Aorta (tissue), 5 donors: ENCODE results near the gene CHIC1. TPM values are rescaled to one million over a fixed set of nuclear protein-coding genes. Genes with fewer than 3 reads are reported as not detected.
"Not testable (repeated sequence)": the region's sequence is repeated elsewhere in the genome, so short reads cannot be mapped to it uniquely, and the experiment has no call there.

Experiments
- ATAC-seq: fragments of 200-7000 bp; cut with Tn5 transposase; one replicate; pipeline ENCODE4 v1.9.1; 2022; ENCODE audit warnings: moderate library complexity; ENCODE audit not compliant: low FRiP score
- DNase-seq, 2 donors: peaks; one replicate each; pipeline ENCODE4 v3.0.0-alpha.2; 2020
- H3K27ac ChIP-seq, 2 donors: one replicate each; pipeline ENCODE4 v1.5.1; 2013; ENCODE audit warnings: low read length in 2 of 2, mild to moderate bottlenecking in 2 of 2, moderate library complexity in 2 of 2, control low read depth in 1 of 2, inconsistent platforms in 1 of 2, low read depth in 1 of 2
- H3K27me3 ChIP-seq, 2 donors: one replicate each; pipeline ENCODE4 v1.6.1; 2013; ENCODE audit warnings: control low read depth in 1 of 2, low read length in 1 of 2, mild to moderate bottlenecking in 1 of 2, moderate library complexity in 1 of 2; ENCODE audit not compliant: insufficient read depth in 2 of 2, control insufficient read depth in 1 of 2
- H3K36me3 ChIP-seq, 2 donors: one replicate each; pipeline ENCODE4 v1.6.1; 2013; ENCODE audit warnings: control low read depth in 1 of 2, low read length in 1 of 2, mild to moderate bottlenecking in 1 of 2; ENCODE audit not compliant: insufficient read depth in 2 of 2, control insufficient read depth in 1 of 2
- H3K4me1 ChIP-seq, 2 donors: one replicate each; pipeline ENCODE4 v1.6.1; 2013; ENCODE audit warnings: low read length in 2 of 2, control low read depth in 1 of 2, mild to moderate bottlenecking in 1 of 2, moderate library complexity in 1 of 2; ENCODE audit not compliant: insufficient read depth in 2 of 2, control insufficient read depth in 1 of 2
- H3K4me3 ChIP-seq, 2 donors: one replicate each; pipeline ENCODE4 v1.5.1; 2013; ENCODE audit warnings: low read length in 2 of 2, control low read depth in 1 of 2, mild to moderate bottlenecking in 1 of 2
- H3K9me3 ChIP-seq: one replicate; pipeline ENCODE4 v1.6.1; 2013; ENCODE audit warnings: mild to moderate bottlenecking, low read length; ENCODE audit not compliant: control insufficient read depth
- WGBS, 2 donors: extraction: QIAGEN DNeasy Blood & Tissue Kit; methylation state at CpG; one replicate each; pipeline ENCODE4 v1.1.7; 2013; 5-methylcytosine and 5-hydroxymethylcytosine counted together
- intact Hi-C, 2 donors: fragments of 100-400 bp; cut with DNase I; formaldehyde crosslinking; loops; one replicate each; pipeline versions ENCODE4 v1.14.2 to v1.15.0; 2022
- long read RNA-seq, 2 donors: library from polyadenylated mRNA; unstranded; transcript quantifications; one replicate each; pipeline ENCODE4 v2.0.0, GENCODE V29; 2020 to 2021
- polyA plus RNA-seq, 2 donors: library from polyadenylated mRNA; stranded (reverse); fragments of 200-250 nt; gene quantifications; one replicate each; pipeline ENCODE4 v1.2.3, GENCODE V29; 2013
- total RNA-seq, 2 donors: library from RNA; stranded (reverse); fragmentation: NEBNext Ultra II Directional; extraction: Animal tissue kit (Norgen Biotek cat#: 25700); gene quantifications; one replicate each; pipeline ENCODE4 v1.2.1, GENCODE V29; 2021
- donor health status: healthy with polysubstance abuse.
- donor health status: Bipolar disorder and iron deficiency.
- donor health status: DM: no; HTN: no; CAD: no.
- donor health status: DM: no; HTN: no; CAD: no.
- donor health status: DM: yes; HTN: yes; CAD: no.

Gene CHIC1
- 10 to 100 TPM; 13.6 to 13.9 TPM for total RNA-seq
- 1 to 10 TPM; 2.8 to 4.5 TPM for polyA plus RNA-seq
- long read RNA-seq, donor 1, partial matches to known transcripts, result 0 of 3 reads
- long read RNA-seq, donor 1, other reads (novel, unspliced or antisense), result 3 of 3 reads
- long read RNA-seq, donor 2, partial matches to known transcripts, result 1 of 6 reads
- long read RNA-seq, donor 2, other reads (novel, unspliced or antisense), result 5 of 6 reads

GRCh38 chrX:73562984-73563737, at the start of gene CHIC1:
TSS of gene CHIC1 (plus strand) at chrX:73563197. CDS start at chrX:73563285, 88 bp downstream.
- intact Hi-C loops, result no loop called here
- Histone ChIP-seq H3K9me3 (no peaks in the 10 kb centered on the region), H3K4me1 (no peaks in the 10 kb centered on the region), H3K36me3 (peaks cover 0 to 1% of the 10 kb centered on the region in 2 donors), H3K27me3 (no peaks in the 10 kb centered on the region), H3K4me3 (peak within 1 kb of the TSS; percentile 42 to 63), H3K27ac (peak within 1 kb of the TSS; percentile 67 to 90)
- DNase-seq (peak; percentile 71 to 85), ATAC-seq (peak; percentile 83)
- 0 to 19% methylated on average over 51 of the region's 51 CpGs for WGBS, 2 donors

DNA sequence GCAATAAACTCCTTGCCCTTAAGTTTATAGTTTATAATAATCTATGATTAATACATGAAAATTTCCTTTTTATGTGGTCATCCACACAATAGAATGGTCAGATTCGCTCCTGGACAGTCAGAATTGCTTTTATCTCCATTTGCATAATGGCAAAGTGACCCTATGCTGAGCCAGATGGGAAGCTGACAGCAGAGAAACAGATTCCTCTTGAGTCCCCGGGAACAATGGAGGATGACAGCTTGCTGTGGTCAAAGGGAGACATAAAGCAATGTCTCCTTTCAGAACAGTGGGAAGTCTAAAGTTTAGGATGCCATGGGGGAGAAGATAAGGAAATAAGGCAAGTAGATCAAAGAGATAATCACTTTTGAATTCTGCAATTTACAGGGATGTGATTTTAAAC, 40.2 kb upstream of the CHIC1 start:
- DNase-seq, intact Hi-C loops: not testable (repeated sequence)

GRCh38 chrX:73524906-73525305, 38.1 kb upstream of the CHIC1 start:
- Histone ChIP-seq H3K36me3 (no peaks in the 10 kb centered on the region), H3K4me3 (no peak overlapping the region), H3K27me3 (no peaks in the 10 kb centered on the region), H3K9me3 (no peaks in the 10 kb centered on the region), H3K27ac (no peak overlapping the region), H3K4me1 (no peaks in the 10 kb centered on the region)
- DNase-seq (no peak), ATAC-seq (no peak)
- WGBS, 2 donors, result 82 to 85% methylated on average over 8 of the region's 8 CpGs
- intact Hi-C loops, result no loop called here

More for the DNA sequence above, 40.2 kb upstream of the CHIC1 start:
- H3K36me3 ChIP-seq, H3K27me3 ChIP-seq, ATAC-seq, H3K4me1 ChIP-seq, H3K9me3 ChIP-seq, H3K27ac ChIP-seq, H3K4me3 ChIP-seq: not testable (repeated sequence)
- WGBS, 2 donors, result 57 to 59% methylated on average over 2 of the region's 2 CpGs

- H3K4me1 ChIP-seq, result no peaks in the 10 kb centered on the region
- no peak for DNase-seq
- no peak for ATAC-seq
- H3K9me3 ChIP-seq, result no peaks in the 10 kb centered on the region
- intact Hi-C loops, result no loop called here
- no peaks in the 10 kb centered on the region for H3K27me3 ChIP-seq
- no peaks in the 10 kb centered on the region for H3K36me3 ChIP-seq
- no peak overlapping the region for H3K4me3 ChIP-seq
- 18 to 28% methylated on average over 13 of the region's 13 CpGs for WGBS, 2 donors
- H3K27ac ChIP-seq, result no peak overlapping the region
These were observed 36.9 kb upstream of the CHIC1 start for GRCh38 chrX:73525928-73526690.

DNA sequence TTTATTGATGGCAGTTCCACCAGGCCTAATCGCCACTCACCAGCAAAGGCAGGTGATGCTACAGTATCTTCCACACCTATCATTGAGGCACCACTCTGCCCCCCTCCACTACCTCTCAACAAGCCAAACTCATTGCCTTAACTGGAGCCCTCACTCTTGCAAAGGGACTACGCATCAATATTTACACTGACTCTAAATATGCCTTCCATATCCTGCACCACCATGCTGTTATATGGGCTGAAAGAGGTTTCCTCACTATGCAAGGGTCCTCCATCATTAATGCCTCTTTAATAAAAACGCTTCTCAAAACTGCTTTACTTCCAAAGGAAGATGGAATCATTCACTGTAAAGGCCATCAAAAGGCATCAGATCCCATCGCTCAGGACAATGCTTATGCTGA, 31.3 kb upstream of the CHIC1 start:
- H3K9me3 ChIP-seq, H3K27me3 ChIP-seq, DNase-seq, H3K36me3 ChIP-seq, intact Hi-C loops, ATAC-seq, H3K4me3 ChIP-seq, H3K4me1 ChIP-seq, H3K27ac ChIP-seq: not testable (repeated sequence)
- 88 to 91% methylated on average over 4 of the region's 4 CpGs for WGBS, 2 donors

DNA sequence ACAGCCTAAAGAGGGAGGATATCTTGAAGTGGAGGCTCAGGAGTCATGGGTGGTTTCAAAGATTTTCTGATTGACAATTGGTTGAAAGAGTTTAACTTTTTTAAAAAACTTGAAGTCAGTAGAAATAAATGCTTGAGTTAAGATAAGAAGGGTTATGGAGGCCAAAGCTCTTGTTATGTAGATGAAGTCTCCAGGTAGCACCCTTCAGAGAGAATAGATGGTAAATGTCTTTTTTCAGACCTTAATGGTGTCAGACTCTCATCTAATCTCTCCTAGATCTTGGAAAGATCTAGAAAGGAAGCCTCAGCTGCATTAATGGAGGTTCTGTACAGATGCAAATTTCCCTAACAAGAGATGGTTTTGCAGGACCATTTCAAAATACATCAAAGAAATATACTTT, 6.8 kb upstream of the CHIC1 start:
- Histone ChIP-seq H3K4me3 (no peak overlapping the region), H3K27ac (no peak overlapping the region), H3K36me3 (no peaks in the 10 kb centered on the region), H3K4me1 (no peaks in the 10 kb centered on the region), H3K27me3 (no peaks in the 10 kb centered on the region), H3K9me3 (no peaks in the 10 kb centered on the region)
- no peak for ATAC-seq
- DNase-seq, result no peak
- intact Hi-C loops, result no loop called here

GRCh38 chrX:73561801-73562200, 1.2 kb upstream of the CHIC1 start:
- no peak overlapping the region for H3K4me3 ChIP-seq
- no peaks in the 10 kb centered on the region for H3K4me1 ChIP-seq
- no peak overlapping the region for H3K27ac ChIP-seq
- H3K27me3 ChIP-seq, result no peaks in the 10 kb centered on the region
- no peaks in the 10 kb centered on the region for H3K36me3 ChIP-seq
- no peak for DNase-seq
- intact Hi-C loops, result no loop called here
- no peaks in the 10 kb centered on the region for H3K9me3 ChIP-seq
- 31 to 32% methylated on average over 3 of the region's 3 CpGs for WGBS, 2 donors
- ATAC-seq, result no peak

GRCh38 chrX:73562458-73562857, 539 bp upstream of the CHIC1 start:
- intact Hi-C loops, result no loop called here
- no peaks in the 10 kb centered on the region for H3K9me3 ChIP-seq
- H3K4me1 ChIP-seq, result no peaks in the 10 kb centered on the region
- peak overlapping the region in 1 of 2 donors; percentile 5 for H3K27ac ChIP-seq
- H3K27me3 ChIP-seq, result no peaks in the 10 kb centered on the region
- DNase-seq, result no peak
- no peaks in the 10 kb centered on the region for H3K36me3 ChIP-seq
- 1 to 32% methylated on average over 3 of the region's 3 CpGs for WGBS, 2 donors
- no peak for ATAC-seq
- H3K4me3 ChIP-seq, result peak overlapping the region; percentile 42 to 63
